Activated CD4-positive, alpha-beta T cell treated with anti-CD3 and anti-CD28 coated beads, Interleukin-2, amount 10 ng/mL, durations not matched to agents 7 days and 5 days (primary cell): Measurements from ENCODE around the gene AAMP. TPM values are rescaled to one million over a fixed set of nuclear protein-coding genes. Genes with fewer than 3 reads are reported as not detected.

Experiments
- CTCF ChIA-PET: fragments of 350-600 bp; sonication (Branson Sonifier 250); formaldehyde crosslinking; loops from one replicate; lab custom pipeline; 2021; ENCODE audit warnings: antibody characterized with exemption; lab: Charles Lee
- POLR2A ChIA-PET: fragments of 350-600 bp; sonication (Branson Sonifier 250); formaldehyde crosslinking; loops from one replicate; lab custom pipeline; 2021; ENCODE audit warnings: antibody characterized with exemption; lab: Charles Lee
- DNase-seq: peaks from one replicate; pipeline ENCODE4 v3.0.0-alpha.2; 2020
- H3K27ac Mint-ChIP-seq: one replicate; pipeline ENCODE4 v1.8.0; 2021; ENCODE audit warnings: mild to moderate bottlenecking, moderate library complexity, mixed read lengths
- H3K27me3 Mint-ChIP-seq: one replicate; pipeline ENCODE4 v1.8.0; 2021; ENCODE audit warnings: mixed read lengths
- H3K36me3 Mint-ChIP-seq: one replicate; pipeline ENCODE4 v1.8.0; 2021; ENCODE audit warnings: low read depth, mixed read lengths
- H3K4me1 Mint-ChIP-seq: one replicate; pipeline ENCODE4 v1.8.0; 2021; ENCODE audit warnings: mixed read lengths
- H3K4me3 Mint-ChIP-seq: one replicate; pipeline ENCODE4 v1.8.0; 2021; ENCODE audit warnings: mild to moderate bottlenecking, moderate library complexity, mixed read lengths
- H3K9me3 Mint-ChIP-seq: one replicate; pipeline ENCODE4 v1.8.0; 2021; ENCODE audit warnings: mixed read lengths
- total RNA-seq, 2 experiments: library from RNA; stranded (reverse); gene quantifications; one replicate each; pipeline ENCODE4 v1.2.3, GENCODE V29; 2021

AAMP gene
- total RNA-seq, 2 experiments from 2014 or later = 42.3 to 51.1 TPM

- Mint-ChIP-seq H3K9me3 (no peaks in the 10 kb centered on the region), H3K4me3 (peak overlapping the region; percentile 88), H3K36me3 (peaks cover 26% of the 10 kb centered on the region), H3K4me1 (peaks cover 43% of the 10 kb centered on the region), H3K27ac (peak overlapping the region; percentile 92), H3K27me3 (no peaks in the 10 kb centered on the region)
- no peak for DNase-seq
- POLR2A ChIA-PET = interaction anchor here (0.6 to 1.0 kb wide), 4 partner anchors 16 to 82 kb away, joined by 3 to 5 read pairs (median 4); no protein-coding TSS in a partner anchor
- CTCF ChIA-PET = interaction anchor here (0.6 to 7.5 kb wide), 17 partner anchors 10 to 183 kb away, joined by 3 to 113 read pairs (median 4); partner anchors contain the start of genes CATIP, GPBAR1 and TMBIM1
Measured at GRCh38 chr2:218270721-218271486, 967 bp upstream of the AAMP start.

- CTCF ChIA-PET = interaction anchor here (0.5 to 2.0 kb wide), 4 partner anchors 13 to 129 kb away, joined by 3 to 9 read pairs (median 4); no protein-coding TSS in a partner anchor
- H3K36me3 Mint-ChIP-seq = peaks cover 15% of the 10 kb centered on the region
Measured at GRCh38 chr2:218267259-218267658, 2.7 kb downstream of the AAMP start.

GRCh38 chr2:218266316-218266979 lies 3.5 kb downstream of the AAMP start:
- peaks cover 15% of the 10 kb centered on the region for H3K36me3 Mint-ChIP-seq
- H3K27ac Mint-ChIP-seq = peak overlapping the region; percentile 27
- H3K27me3 Mint-ChIP-seq = no peaks in the 10 kb centered on the region

More at GRCh38 chr2:218267259-218267658, 2.7 kb downstream of the AAMP start:
- H3K4me1 Mint-ChIP-seq = peaks cover 48% of the 10 kb centered on the region
- POLR2A ChIA-PET = no interaction called here
- no peak for DNase-seq
- no peak overlapping the region for H3K4me3 Mint-ChIP-seq
- peak overlapping the region; percentile 27 for H3K27ac Mint-ChIP-seq
- no peaks in the 10 kb centered on the region for H3K9me3 Mint-ChIP-seq
- no peaks in the 10 kb centered on the region for H3K27me3 Mint-ChIP-seq

GRCh38 chr2:218265626-218266025 lies 4.3 kb downstream of the AAMP start:
- Mint-ChIP-seq H3K9me3 (no peaks in the 10 kb centered on the region), H3K27ac (no peak overlapping the region), H3K36me3 (peaks cover 15% of the 10 kb centered on the region), H3K4me3 (no peak overlapping the region), H3K27me3 (no peaks in the 10 kb centered on the region), H3K4me1 (peaks cover 34% of the 10 kb centered on the region)
- no peak for DNase-seq
- CTCF ChIA-PET = interaction anchor here (0.6 to 2.0 kb wide), 4 partner anchors 8 to 50 kb away, joined by 3 to 9 read pairs (median 4); no protein-coding TSS in a partner anchor
- POLR2A ChIA-PET = no interaction called here

More at GRCh38 chr2:218266316-218266979, 3.5 kb downstream of the AAMP start:
- CTCF ChIA-PET = interaction anchor here (0.6 to 2.0 kb wide), 5 partner anchors 9 to 130 kb away, joined by 3 to 9 read pairs (median 4); no protein-coding TSS in a partner anchor
- Mint-ChIP-seq H3K4me3 (no peak overlapping the region), H3K4me1 (peaks cover 40% of the 10 kb centered on the region), H3K9me3 (no peaks in the 10 kb centered on the region)
- no peak for DNase-seq
- POLR2A ChIA-PET = no interaction called here

- Mint-ChIP-seq H3K4me3 (no peak overlapping the region), H3K27ac (peak overlapping the region; percentile 86), H3K27me3 (no peaks in the 10 kb centered on the region), H3K4me1 (peaks cover 34% of the 10 kb centered on the region), H3K9me3 (no peaks in the 10 kb centered on the region), H3K36me3 (peaks cover 15% of the 10 kb centered on the region)
- ChIA-PET POLR2A (no interaction called here), CTCF (interaction anchor here (1.1 kb wide), 1 partner anchor 8 kb away, joined by 3 read pairs; no protein-coding TSS in a partner anchor)
- DNase-seq = no peak
Measured at GRCh38 chr2:218264773-218265561, 5.0 kb downstream of the AAMP start.

- ChIA-PET POLR2A (no interaction called here), CTCF (interaction anchor here (0.7 kb wide), 1 partner anchor 42 kb away, joined by 3 read pairs; no protein-coding TSS in a partner anchor)
- Mint-ChIP-seq H3K27ac (peak overlapping the region; percentile 86), H3K4me3 (no peak overlapping the region), H3K4me1 (peaks cover 34% of the 10 kb centered on the region), H3K27me3 (no peaks in the 10 kb centered on the region), H3K36me3 (peaks cover 15% of the 10 kb centered on the region), H3K9me3 (no peaks in the 10 kb centered on the region)
- peak; percentile 45 for DNase-seq
Measured at GRCh38 chr2:218263817-218264641, 5.9 kb downstream of the AAMP start.

GRCh38 chr2:218262631-218263586 lies 7.0 kb downstream of the AAMP start:
- POLR2A ChIA-PET = no interaction called here
- Mint-ChIP-seq H3K9me3 (no peaks in the 10 kb centered on the region), H3K4me1 (peaks cover 36% of the 10 kb centered on the region), H3K36me3 (peaks cover 15% of the 10 kb centered on the region), H3K27ac (no peak overlapping the region), H3K4me3 (no peak overlapping the region), H3K27me3 (no peaks in the 10 kb centered on the region)
- DNase-seq = no peak
- CTCF ChIA-PET = interaction anchor here (0.7 to 4.7 kb wide), 3 partner anchors 9 to 448 kb away, joined by 3 to 30 read pairs (median 5); partner anchors contain the start of genes AAMP, PNKD and TTLL4

- peaks cover 37% of the 10 kb centered on the region for H3K4me1 Mint-ChIP-seq
- no peak for DNase-seq
- ChIA-PET POLR2A (no interaction called here), CTCF (interaction anchor here (1.1 to 4.7 kb wide), 2 partner anchors 10 to 448 kb away, joined by 5 to 30 read pairs; partner anchors contain the start of genes AAMP, PNKD and TTLL4)
- no peak overlapping the region for H3K4me3 Mint-ChIP-seq
- H3K36me3 Mint-ChIP-seq = peaks cover 10% of the 10 kb centered on the region
- H3K9me3 Mint-ChIP-seq = no peaks in the 10 kb centered on the region
- no peak overlapping the region for H3K27ac Mint-ChIP-seq
- no peaks in the 10 kb centered on the region for H3K27me3 Mint-ChIP-seq
Measured at GRCh38 chr2:218262237-218262600, 7.7 kb downstream of the AAMP start.

- DNase-seq = no peak
- no peak overlapping the region for H3K4me3 Mint-ChIP-seq
- H3K27me3 Mint-ChIP-seq = no peaks in the 10 kb centered on the region
- H3K9me3 Mint-ChIP-seq = no peaks in the 10 kb centered on the region
- peaks cover 8% of the 10 kb centered on the region for H3K36me3 Mint-ChIP-seq
- peaks cover 37% of the 10 kb centered on the region for H3K4me1 Mint-ChIP-seq
- H3K27ac Mint-ChIP-seq = no peak overlapping the region
- ChIA-PET POLR2A (no interaction called here), CTCF (interaction anchor here (1.1 to 4.7 kb wide), 2 partner anchors 10 to 449 kb away, joined by 5 to 30 read pairs; partner anchors contain the start of genes AAMP, PNKD and TTLL4)
Measured at GRCh38 chr2:218261423-218262236, 8.3 kb downstream of the AAMP start.
